HG03460 (cell line): ENCODE data around the gene ENTPD2.

Experiments
- ATAC-seq: cut with Tn5 transposase; IDR thresholded peaks from one replicate; pipeline ENCODE4 v1.9.1; 2021; ENCODE audit not compliant: unreplicated experiment

The ENTPD2 gene

DNA sequence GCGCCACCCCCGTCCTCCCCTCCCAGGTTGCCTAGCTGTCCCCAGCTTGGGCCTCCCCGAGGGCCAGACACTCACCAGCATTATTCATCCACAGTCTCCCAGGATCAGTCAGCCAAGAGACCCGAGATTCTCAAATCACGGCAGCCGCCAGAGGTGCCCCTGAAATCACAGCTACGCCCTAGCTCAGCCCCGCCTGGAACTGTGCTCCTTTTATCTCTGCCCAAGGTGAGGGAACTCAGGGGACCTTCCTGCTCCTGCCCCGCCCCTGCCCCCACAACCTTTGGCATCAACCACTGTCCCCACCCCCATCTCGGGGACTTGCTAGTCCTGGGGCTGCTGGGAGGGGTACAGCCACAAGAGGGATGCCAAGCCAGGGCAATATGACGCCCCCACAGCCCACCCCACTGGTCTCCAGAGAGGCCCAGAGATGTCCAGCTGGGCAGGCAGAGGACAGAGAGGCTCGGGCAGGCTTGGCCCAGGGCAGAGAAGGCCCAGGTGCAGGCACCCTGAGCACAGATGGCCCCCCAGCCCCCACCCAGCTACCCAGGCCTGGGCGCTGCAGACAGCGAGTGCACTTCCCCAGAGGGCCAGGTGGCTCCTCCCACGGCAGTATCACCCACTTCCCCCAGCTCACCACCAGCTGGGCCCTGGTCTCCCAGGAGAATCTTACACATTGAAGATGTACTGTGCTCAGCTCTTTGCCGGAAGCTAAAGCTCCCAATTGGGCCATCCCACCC lies 21.8 kb downstream of the ENTPD2 start, which contains the start of gene FUT7:
FUT7 (minus strand) TSS at position 185 of the 737 bp plus-strand sequence; CDS start at position 88, 97 bp downstream.
- no peak for ATAC-seq

DNA sequence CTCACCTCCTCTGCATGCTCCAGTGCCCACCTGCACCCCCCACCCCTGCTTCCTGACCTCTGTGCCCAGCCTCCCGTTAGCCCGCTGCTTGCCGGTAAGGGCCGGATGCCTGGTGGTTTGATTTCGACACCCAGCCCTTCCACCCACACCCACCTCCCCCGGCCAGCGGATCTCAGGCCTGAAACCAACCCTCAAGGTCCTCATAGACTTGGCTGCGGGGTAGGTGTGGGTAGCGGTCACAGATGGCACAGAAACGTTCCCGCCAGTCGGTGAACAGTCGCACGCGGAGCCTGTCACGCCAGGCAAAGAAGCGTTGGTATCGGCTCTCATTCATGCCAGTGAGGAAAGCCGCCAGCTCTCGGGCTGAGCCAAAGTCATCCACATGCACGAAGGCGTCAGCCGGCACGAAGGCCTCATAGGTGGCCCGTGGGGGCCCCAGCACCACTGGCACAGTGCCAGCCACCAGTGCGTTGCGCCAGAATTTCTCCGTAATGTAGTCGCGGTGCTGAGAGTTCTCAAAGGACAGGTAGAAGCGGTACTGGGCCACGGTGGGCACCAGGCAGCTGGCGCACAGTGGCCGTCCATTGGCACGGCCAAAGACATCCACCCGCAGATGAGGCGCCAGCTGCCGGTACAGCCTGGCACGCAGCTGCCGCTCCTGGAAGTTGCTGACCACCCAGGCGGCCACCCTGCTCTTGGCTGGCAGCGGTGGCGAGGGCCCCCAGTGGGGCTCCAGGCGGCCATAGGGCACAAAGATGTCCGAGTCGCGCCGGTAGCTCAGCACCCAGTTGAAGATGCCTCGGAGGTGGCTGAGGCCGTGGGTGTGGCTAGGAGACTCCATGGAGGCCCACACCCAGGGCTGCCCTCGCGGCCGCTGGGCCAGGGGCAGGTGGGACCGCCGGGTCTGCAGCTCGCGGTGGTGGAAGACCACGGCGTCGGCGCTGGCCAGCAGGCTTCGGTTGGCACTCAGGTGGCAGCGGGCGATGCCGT lies 23.0 kb downstream of the ENTPD2 start:
- ATAC-seq = no peak

DNA sequence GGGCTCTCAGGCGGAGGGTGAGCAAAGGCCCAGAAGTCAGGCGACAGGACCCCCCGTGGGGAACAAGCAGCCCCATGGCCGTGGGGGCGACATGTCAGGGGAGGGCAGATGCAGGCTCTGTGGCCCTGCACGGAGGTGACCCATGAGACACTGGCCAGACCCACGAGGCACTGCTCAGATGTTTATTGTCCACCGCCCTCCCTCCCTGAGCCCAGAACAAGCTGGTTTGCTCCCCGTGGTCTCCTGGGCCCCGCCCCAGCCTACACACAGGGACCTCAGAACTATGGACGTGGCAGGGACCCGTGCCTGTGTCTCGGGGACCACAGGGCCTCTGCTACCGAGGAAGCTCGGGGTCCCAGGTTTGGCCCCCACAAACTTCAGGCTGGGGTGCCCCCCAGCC lies 23.9 kb downstream of the ENTPD2 start:
- ATAC-seq = no peak

DNA sequence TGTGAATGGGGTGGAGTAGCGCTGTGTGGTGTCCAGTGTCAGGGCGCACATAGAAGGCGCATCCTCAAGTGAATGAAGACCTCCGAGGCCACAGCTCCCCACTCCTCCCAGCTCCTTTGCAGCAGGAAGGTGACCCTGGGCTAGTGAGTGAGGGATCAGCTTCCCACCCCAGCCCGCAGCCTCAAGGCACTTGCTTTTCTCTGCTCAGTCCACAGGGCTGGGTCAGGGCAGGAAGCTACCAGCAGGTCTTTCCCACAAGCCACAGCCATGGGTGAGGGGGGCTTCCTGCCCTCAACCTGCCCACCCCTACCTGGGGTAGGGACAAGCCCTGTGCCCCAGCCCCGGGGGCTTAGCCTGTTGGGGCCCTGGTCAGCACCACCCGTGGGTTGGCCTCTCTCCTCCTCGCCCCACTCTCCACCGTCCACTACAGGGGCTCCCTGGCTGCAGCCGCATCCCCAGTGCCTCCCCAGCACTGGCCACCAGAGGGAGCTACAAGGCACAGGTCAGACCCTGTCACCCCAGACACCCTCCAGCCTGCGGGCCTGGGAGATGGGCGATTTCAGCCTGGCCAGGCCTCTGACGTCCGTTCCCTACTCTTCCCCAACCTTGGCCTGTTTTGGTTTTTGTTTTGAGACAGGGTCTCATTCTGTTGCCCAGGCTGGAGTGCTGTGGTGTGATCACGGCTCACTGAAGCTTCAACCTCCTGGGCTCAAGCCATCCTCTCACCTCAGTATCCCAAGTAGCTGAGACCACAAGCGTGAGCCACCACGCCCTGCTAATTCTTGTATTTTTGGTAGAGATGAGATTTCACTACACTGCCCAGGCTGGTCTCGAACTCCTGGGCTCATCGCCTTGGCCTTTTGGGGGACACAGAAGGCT lies 24.6 kb downstream of the ENTPD2 start:
- ATAC-seq = no peak

DNA sequence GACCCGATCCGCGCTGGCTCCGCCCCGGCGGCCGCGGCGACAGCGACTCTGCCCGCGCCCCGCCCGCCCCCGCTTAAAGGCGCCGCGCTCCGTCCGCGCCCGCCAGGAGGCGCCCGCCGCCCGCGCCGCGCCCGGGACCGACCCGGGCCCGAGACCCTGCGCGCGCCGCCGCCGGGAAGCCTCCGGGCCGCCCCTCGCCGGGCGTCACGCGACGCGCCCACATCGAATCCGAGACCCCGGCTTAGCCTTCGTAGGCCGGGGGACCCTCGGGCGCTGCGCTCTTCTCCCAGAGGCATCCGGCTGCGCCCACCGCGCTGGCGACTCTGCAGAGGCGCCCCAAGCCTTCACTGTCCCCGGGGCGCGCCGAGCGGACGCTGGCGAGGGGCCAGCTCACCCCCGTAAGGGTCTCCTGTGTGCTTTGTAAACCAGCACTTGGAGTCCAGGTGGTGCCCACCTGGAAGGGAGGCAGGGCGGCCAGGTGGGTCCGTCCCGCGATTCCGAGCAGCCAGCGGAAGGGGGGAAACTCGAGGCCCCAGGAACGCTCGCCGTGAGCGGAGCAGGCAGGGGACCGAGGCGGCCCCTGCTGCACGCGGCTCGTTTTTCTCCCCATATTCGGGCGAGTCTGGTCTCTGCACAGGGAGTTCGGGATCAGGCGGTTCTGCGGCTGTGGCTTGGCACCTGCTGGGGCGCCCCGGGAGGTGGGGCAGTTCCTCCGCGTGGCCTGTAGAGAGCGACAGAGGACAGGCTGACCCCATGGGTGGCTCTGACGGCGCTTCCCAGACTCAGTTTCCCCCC lies 25.4 kb downstream of the ENTPD2 start:
- no peak for ATAC-seq

DNA sequence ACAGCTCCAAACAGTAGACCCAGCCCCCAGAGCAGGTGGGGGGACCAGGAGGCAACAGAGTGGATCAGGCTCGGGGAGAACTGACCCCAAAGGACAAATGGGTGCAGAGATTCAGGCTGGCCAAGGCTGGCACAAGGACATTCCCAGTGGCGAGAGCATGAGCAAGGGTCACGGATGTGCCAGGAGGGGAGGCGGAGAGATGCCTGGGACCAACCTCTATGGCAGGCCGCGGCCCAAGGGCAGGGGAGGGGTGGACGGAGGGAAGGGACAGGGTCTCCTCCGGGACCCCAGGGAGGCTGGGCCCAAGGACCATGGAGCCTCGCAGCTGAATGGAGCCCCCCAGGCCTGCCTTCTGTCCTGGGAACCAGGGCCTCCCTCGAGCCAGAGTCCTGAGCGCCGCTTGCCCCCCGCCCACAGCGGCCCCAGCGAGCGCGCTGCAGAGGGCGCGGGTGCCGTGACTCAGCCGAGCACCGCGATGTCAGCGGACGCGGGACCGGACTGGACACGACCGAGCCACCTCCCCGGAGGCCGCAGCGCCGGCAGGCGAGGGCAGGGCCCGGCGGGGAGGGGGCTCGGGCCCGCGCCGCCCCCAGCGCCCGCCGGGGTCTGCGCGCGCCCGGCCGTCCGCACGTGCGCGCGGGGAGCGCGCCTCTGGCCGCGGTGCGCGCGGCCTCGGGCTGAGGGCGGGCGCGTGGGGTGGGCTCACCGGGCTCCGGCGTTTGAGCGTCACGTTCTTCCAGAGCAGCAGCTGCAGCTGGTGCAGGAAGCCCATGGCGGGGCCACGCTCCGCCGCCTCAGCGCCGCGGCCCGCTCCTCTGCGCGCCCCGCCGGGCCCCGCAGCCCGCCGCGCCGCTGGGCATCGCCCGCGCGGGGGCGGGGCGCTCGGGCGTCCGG lies 26.2 kb downstream of the ENTPD2 start, which contains the start of gene ABCA2:
ABCA2 (minus strand) TSS at position 869 of the 894 bp plus-strand sequence; CDS start at position 772, 97 bp downstream.
- no peak for ATAC-seq

DNA sequence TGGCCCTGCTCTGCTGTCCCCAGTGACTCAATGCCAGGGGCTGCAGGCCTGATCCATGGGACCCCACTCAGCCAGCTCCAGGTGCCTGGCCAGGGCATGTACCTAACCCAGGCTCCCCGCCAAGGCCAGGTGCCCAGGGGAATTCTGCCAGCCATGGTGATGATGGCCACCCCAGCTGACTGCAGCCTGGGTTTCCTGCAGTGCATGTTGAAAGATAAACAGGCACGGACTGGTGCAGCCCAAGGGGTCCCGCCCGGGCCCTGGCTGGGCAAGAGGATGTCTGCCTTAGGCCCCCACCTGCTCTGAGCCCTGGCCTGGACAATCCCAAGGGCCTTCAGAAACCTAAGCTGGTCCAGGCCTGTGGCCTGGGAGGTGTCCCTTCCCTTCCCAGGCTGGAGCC lies 27.0 kb downstream of the ENTPD2 start:
- no peak for ATAC-seq

DNA sequence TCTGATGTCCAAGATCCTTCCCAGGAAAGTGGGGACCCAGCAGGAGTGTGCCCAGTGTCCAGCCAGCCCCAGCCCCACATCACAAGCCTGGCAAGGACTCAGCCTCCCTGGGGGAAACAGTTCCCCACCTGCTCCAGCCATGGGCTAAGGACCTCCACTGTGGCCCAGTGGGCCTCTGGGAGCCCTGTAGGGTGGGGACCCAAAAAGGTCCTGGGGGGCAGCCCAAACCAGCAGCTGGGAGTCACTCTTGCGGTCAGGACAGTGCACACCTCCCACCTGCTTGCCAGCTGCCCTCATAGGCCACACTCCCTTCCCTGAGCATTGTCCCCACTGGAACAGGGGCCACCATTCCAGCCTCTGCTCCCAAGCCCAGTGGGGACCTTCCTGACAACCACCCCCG lies 27.5 kb downstream of the ENTPD2 start:
- no peak for ATAC-seq

DNA sequence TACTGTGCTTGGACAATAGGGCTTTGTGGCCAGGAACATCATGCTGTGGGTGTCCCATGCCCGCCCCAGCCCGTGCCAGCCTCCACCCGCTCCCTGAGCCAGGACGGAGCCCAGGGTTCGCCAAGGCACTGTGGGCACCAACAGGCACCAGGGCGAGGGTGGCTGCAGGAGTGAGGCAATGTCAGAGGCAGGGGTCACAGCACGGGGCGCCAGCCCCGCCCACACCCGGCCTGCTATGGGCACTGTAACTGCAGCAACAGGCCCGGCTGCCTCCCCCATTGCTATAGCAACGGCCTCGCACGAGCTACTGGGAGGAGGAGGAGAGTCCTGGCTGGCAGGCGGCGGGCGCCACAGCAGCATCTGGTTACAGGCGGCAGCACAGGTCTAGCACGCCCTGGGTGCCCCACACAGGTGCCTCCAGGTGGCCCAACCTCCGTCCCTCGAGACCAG lies 28.3 kb downstream of the ENTPD2 start:
- no peak for ATAC-seq

DNA sequence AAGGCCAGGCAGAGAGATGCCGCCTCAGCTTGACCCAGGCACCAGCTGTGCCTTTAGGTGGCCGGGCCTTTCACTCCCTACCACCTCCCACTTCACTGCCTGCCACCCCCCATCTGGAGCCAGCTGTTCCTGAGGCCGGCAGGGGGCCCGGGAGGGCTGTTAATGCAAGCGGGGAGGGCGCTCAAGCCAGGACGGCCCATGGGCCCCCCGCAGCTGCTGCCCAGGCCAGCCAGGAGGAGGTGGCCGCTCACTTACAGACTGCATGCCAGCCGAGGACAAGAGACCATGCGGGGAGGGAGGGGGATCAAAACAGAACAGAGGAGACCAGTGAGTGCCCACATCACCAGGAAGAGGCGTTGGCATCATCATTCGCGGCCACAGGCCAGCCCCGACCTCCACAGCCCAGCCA lies 30.3 kb downstream of the ENTPD2 start:
- no peak for ATAC-seq

DNA sequence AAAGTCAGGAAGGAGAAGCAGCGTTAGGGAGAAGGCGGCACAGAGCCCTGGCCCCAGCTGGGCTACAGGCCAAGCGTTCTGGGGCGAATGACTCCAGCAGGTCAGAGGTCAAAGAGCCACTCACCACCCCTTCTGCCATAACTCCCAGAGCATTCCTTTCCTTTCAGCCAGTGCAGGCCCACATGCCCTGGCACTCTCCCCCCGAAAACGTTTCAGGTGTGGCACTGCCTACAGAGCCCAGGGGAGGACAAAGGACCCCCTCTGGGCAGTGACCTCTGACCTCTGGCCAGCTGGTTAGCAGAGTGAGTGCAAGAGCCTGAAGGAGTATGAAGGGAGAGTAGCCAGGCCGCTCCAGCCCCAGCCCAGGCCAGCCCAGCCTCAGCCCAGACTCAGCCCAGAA lies 30.7 kb downstream of the ENTPD2 start:
- no peak for ATAC-seq

DNA sequence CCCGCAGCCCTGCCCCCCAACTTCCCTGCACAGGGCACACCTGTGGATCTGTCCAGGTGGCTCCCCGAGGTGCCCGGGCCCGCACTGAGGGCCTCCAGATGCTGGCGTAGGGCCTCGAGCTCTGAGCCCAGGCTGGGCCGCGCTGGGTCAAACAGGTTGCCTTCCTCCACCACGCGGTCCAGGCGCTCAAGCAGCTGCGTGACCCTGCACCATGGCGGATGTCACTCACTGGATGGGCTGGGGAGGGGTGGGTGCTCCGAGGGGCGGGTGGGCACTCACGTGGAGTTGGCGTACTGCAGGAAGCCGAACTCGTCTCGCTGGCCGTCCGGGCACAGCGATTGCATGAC lies 31.2 kb downstream of the ENTPD2 start:
- ATAC-seq = no peak

DNA sequence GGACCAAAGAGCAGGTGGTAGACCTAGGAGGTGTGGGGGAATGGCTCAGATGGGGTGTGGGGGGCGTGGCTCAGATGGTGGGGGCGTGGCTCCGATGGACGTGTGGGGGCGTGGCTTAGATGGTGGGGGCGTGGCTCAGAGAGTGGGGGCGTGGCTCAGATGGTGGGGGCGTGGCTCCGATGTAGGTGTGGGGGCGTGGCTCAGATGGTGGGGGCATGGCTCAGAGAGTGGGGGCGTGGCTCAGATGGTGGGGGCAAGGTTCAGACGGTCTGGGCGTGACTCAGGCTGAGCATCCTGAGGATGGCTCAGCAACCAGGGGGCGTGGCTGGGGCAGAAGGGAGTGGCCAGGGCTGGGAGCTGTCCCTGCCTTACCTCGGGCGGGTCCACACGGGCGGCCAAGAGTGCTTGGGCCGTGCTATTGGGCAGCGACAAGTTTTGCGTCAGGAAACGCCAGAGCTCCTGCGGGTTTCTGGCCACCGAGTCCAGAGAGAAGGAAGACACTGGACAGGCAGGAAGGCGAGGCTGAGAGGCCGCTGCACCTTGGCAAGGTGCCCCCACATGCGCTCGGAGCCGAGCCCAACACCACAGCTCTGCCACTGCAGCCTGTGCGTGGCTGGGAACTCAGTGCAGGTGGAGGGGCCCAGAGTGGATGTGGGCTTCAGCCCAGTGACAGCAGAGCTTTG lies 31.7 kb downstream of the ENTPD2 start:
- ATAC-seq = no peak

DNA sequence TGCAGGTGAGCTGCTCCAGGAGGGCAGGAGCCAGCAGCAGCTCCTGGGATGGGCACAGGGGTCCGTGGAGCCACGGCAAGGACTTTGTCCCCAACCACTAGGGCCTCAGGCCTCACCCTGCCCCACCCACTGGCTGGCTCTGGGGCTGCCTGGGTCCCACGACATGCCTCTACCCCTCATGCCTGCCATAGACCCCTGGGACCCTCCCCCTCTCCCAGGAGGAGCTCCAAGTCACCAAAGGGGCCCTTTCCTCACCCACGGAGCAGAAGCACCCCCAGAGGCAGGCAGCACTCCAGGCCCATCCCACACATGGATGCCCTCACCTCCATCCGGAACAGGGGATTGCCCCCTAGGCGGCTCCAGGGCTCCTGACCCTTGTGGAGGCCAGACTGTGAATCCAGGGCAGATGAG lies 32.3 kb downstream of the ENTPD2 start:
- ATAC-seq = no peak

DNA sequence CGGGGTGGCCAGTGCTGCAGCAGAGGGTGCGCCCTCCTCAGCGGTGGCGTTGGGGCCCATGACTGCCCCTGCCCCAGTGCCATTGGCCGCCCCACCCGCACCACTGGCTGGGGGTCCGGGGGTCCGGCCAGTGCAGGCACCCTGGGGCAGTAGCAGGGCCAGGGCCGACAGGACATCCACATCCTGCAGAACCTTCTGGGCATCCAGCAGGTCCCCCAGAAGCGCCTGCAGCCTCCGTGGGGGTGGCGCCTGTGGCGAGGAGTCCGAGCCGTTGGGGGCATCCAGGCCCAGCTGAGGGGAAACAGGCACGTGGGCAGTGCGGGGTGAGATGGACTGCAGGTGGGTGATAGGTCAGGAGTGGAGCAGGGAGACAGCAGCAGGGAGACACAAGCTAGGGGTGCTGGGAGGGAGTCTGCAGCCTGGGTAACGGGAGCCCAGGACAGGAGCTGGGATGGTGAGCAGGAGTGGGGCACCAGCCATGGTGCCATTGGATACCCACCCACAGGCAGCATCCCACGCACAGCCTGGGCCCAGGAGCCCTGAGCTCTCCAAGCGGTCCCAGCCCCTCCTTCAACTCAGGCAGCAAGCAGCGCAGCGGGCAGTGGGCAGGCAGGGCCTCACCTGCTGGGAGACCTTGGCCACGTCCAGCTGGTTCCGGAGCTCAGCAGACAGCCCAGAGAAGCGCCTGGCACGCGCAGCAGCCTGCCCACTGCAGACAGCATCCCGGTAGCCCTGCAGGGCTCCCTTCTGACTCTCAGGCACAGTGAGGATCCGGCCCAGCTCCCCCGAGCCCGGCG lies 32.9 kb downstream of the ENTPD2 start:
- no peak for ATAC-seq

DNA sequence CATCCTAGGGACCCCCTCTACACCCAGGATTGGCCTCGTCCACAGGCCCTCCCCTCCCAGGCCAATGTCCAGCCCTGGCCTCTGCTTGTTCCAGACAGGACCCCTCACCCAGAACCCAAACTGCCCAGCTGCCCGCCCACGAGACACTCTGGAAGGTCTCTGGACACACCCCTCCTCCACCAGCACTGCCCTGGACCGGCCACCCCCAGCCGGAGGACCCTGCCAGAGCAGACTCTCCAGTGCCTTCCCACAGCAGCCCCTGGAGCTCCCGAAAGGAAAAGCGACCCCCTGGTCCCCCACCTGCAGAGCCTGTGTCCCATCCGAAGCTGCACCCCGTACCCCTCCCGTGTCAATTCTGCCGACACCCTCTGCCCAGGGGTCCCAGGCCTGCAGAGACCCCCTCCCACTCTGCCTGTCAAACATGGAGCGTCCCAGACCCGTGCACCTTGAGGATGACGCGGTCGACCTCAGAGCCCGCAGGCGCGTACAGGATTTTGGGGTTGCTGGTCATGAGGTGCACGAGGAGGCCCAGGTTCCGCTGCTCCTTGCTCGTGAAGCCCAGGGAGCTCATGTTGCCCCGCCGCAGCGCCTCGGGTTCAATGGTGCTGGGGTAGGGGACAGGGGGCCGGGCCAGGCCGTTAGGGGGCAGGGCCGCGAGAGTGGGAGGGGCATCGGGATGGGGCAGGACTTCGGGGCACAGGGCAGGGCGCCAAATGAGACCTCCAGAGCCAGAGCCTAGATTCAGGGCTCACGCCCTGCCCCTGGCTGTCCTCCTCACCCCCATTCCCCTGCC lies 33.8 kb downstream of the ENTPD2 start:
- no peak for ATAC-seq
